ENCODE measurements around the gene PPP6R2.

The PPP6R2 gene

DNA sequence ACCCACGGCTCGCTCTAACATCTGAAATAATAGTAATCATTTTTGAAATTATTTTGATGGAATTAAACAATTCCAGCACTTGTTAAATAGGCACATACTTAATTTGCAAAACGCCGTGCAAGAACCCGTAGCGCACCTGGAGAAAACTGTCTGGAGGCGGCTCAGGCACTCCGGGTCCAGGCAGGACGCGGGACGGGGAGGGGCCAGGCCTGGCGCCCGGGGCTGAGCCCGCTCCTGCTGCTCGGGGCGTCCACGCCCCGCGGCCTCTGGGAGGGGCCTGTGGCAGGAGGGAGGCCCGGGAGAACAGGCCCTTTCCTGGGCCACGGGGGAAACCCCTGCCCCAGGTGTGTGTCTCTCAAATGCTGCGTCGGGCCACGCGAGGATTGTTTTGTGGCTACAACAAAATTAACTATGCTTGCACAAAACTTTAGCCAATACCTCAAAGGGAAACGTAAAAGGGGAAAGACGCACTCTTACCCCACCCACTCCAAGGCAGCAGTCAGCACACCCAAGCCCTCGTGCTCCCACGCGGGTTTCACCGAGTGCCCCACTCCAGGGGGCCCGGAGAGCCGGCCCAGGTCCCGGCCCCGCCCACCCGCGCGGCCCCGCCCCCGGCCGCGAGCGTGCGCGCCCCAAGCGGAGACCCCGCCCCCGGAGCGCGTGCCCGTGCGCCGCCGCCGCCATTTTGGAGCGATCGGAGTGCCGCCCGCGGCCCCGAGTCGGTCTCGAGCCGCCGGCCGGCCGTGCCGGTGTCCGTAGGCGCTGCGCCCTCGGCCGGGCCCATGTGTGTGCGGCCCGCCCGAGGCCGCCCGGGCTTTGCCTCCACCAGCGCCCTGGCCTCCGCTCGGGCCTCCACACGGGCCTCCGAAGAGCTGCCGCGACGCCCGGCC, at the start of gene PPP6R2:
TSS of gene PPP6R2 (plus strand) at position 677 of the 890 bp plus-strand sequence. CDS start 50,582 bp downstream, outside the sequence.
- peak; percentile 23 for DNase-seq

GRCh38 chr22:50293441-50294318, 49.4 kb upstream of the PPP6R2 start:
- no peak for DNase-seq

- DNase-seq: no peak
Measured at GRCh38 chr22:50294319-50294656, 48.8 kb upstream of the PPP6R2 start.

GRCh38 chr22:50296658-50297490, 46.3 kb upstream of the PPP6R2 start:
- DNase-seq: no peak

GRCh38 chr22:50297510-50298265, 45.4 kb upstream of the PPP6R2 start:
- no peak for DNase-seq

DNA sequence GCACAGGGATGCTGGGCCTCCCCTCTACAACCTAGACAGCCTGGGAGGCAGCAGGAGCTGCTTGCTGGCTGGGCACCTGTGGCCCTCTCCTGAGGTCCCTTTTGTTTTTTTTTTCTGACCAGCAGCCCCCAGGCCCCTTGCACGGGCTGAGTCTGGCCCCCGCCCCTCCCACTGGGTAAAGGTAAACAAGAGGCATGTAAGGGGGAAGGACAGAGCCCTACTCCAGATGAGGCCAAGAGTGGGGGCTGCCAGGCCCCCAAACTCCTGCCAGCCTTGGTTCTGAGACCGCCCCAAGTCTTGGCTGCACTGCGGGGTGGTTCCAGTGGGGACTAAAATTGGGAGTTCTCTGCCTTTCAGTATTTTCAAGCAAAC, 44.9 kb upstream of the PPP6R2 start:
- DNase-seq: no peak

DNA sequence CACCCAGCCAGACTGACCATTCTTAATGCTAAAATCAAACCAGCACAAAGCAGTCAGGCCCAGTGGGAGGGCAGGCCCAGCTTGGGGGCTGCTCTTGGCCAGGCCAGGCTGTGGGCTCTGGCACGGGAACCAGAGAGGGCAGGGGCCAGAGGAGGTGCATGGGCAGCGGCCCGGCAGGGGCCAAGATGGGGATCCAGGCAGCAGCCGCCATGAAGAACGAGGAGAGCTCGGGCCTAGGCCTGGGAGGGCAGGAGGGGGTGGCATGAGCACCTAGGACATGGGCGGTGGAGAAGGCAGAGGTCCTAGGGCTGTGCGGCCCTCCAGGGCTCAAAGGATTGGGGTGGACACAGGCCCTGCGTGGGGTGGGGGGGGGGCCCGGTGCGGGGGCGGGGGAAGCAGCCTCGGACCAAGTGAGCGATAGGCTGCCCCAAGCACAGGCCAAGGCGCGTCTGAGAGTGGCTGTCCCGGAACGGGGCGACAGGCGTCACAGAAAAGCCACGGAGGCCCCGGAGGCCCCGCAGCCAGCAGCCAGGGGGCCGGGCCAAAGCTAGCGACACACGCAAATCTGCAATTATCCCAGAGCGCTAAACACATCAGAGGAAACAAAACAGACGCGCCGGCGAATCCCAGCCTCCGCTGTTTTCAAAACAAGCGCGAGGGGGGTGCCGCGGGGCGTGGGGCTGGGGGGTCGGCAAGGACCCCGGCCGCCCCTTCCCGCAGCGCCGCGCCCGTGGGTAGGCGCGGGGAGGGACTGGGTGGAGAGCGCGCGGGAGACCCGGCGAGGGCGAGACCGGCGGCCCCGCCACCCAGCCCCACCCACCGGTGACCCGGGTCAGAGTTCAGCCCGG, 44.0 kb upstream of the PPP6R2 start:
- no peak for DNase-seq

- no peak for DNase-seq
Measured at GRCh38 chr22:50299785-50300619, 43.1 kb upstream of the PPP6R2 start.

DNA sequence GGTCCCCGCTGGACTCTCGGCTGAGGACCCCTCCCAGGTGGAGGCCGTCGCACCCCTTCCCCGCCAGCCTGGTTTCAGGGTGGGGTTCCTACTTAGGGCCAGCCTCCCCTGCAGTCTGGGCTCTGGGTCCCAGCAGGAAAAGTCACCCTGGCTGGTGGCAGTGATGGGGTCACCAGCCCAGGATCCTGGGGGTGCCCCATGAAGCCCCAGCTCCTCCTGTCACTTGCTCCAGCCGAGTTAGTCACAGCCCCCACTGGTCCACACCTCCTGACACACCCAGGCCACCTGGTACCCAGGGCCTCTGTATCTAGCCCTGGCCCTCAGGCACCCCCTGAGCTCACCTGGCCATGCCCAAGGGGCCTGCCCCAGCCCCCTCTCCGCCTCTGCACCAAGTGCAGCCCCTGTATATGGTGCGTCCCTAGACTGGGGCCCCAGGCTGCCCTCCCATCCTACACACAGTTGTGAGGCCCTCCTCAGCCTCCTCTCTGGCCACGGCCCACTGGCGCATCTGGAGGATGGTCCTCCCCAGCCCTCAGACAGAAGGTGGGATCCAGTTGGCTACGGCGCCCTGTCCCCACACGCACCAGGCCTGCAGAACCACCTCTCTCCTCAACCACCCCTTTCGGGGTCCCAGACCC, 42.4 kb upstream of the PPP6R2 start:
- DNase-seq: no peak

DNA sequence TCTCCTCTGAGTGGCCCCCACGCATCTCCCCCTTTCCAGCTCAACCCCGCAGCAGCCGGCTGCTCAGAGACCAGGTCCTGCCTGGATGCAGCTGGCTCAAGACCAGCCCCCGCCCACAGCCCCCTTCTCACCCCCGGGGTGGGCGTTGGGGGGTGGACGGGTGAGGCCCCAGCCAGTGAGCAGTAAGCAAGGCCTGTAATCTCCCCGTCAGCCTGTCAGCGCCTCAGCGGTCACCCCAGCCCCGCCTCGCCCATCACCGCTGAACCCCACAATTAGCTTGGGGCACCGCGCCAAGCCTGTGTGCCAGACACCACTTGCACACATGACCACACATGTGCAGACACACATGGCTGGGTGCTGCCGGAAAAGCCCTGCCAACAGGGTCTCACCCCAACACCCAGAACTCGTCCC, 41.5 kb upstream of the PPP6R2 start:
- DNase-seq: no peak

DNA sequence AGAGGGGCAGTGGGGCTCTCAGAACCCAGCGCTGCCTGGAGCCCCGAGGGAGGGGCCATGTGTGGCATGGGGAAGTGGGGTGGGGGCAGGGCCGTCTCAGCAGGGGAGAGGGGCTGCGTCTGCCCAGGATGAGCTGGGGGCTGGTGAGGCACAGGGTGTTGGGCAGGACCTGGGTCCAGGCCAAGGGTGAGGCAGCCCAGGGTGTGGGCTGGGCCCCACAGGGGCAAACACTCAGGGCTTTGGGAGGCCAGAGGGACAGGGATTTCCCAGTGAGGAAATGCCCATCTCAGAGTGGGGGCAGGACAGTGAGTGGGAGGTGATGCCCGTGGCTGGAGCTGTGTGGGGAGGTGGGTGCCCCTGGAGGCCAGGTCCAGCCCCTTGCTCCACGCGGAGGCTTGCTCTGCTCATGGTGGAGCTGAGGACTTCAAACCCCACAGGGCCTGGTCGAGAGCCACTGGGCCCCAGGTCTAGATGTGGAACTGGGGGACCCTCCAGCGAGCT, 41.0 kb upstream of the PPP6R2 start:
- no peak for DNase-seq

DNA sequence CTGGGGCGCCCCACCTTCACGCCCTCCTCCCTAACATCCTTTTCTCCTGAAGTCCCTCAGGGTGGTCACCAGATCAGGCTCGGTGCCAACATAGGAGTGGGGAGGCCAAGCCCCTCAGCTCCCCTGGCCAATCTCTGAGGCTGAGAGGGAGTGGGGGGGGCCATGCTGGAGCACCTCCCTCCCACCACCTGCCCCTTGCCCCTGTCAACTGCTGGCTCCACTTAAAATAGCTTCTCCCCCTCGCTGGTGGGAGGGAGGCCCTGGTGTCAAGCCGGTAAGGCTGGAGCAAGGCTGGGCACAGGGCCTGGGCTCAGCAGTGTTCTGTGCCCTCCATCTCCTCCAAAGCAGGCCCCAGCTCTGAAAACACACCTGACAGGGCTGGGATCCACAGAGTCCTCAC, 40.6 kb upstream of the PPP6R2 start:
- DNase-seq: no peak

- no peak for DNase-seq
Measured at GRCh38 chr22:50303515-50303847, 39.6 kb upstream of the PPP6R2 start.

- no peak for DNase-seq
Measured at GRCh38 chr22:50303848-50304527, 39.1 kb upstream of the PPP6R2 start.

DNA sequence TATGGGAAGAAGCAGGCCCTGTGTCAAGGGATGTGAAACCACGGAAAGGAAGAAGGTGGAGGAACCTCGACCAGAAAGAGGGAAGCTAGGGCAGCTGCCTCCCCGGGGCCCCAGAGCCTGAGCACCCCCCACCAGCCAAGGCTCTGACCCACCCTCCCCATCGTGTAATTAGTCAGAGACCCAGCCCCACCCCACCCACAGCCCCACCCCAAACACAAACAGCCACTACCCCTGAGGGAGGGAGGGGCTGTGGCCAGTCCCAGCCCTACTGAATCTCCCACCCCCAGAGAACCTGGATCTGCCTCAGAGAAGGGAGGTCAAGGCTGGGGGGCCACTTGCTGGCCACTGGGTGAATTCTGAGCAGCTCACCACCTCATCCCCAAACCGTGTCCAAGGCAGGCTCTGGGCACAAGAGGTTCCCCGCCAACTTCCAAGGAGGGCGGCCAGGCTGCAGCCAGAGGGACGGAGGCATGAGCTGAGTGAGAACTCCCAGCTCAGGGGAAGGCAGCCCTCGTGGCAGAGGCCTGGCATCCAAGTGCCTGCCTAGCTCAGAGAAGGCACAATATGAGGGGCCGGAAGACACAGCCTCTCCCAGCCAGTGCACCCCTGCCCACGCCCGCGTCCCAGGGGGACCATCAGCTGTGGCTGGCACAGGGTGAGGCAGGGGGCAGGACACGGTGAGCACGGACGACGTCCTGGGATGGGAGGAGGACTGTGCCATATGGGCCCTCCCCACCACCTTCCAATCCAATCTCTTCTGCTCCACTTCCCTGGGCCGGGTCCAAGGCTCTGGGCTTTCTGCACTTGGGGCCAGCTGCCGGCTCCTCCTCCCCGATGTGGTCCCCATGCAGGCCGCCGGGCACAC, 38.4 kb upstream of the PPP6R2 start:
- DNase-seq: no peak

DNA sequence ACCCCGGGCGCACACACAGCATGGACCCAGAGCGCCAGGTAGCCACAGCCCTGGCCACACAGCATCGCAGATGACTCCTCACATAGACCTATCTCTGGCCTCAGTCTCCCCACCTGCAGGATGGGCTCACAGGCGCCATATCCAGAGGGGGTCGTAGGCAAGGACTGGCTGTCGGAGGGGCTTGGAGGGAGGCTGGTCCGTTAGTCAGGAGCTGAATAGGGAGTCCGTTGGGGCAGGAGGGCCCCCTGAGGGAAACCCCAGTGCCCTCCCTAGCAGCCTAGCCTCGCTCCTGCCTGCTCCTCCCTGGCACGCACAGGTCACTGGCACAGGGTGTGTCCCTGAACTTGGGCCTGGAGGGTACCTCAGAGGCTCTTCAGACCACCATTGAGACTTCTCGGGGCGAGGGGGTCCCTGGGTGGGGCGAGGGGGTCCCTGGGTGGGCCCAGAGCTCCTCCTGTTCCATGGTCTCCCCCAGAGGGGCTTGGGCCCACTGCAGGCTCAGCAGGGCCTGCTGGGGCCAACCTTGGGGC, 37.7 kb upstream of the PPP6R2 start:
- no peak for DNase-seq

DNA sequence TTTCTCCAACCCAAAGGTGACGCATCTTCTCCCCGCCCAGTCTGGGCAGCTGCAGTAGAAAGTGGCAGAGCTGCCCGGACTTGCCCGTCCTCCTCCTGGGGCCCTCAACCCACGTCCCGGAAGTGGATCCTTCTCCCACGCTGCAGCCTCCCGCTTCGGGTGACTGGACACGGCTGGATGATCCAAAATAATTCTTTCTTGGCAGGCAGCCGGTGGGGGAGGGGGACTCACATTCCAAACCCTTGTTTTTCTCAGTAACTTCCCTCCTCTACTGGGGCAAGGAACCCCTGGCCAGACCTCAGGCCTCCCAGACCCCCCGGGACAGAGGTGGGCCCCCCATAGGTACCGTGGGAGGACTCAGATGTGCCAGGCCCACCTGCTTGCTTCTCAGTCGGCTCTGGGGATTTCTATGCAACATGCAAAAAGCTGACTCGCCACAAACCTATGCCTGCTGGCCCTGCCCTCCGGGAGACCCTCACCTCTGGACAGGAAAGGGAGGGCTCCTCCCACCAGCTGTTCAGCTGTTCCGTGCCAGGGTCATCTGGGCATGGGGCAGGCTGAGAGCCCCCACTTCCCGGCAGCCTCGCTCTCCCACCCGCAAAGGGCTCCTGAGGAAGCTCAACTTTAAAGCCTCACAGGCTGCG, 37.1 kb upstream of the PPP6R2 start:
- peak; percentile 69 for DNase-seq

Data from NCI-H2029 (cell line).